NCI-H510A treated with DMSO at 0.1 percent for 48 hours (cell line): ENCODE data around the gene BRIP1.
"Not testable (repeated sequence)": the region's sequence is repeated elsewhere in the genome, so short reads cannot be mapped to it uniquely, and the experiment has no call there.

Experiments used
- DNase-seq: peaks from one replicate; lab custom pipeline; 2025; lab: John Stamatoyannopoulos, UW

Gene BRIP1

GRCh38 chr17:61695779-61696337 lies 167.5 kb downstream of the BRIP1 start:
- no peak for DNase-seq

- no peak for DNase-seq
Observed at GRCh38 chr17:61694095-61694494, 169.2 kb downstream of the BRIP1 start.

GRCh38 chr17:61689610-61690180 lies 173.6 kb downstream of the BRIP1 start:
- no peak for DNase-seq

- no peak for DNase-seq
Observed at GRCh38 chr17:61687769-61688168, 175.6 kb downstream of the BRIP1 start.

- DNase-seq = no peak
Observed at GRCh38 chr17:61686113-61686512, 177.2 kb downstream of the BRIP1 start.

- no peak for DNase-seq
Observed at GRCh38 chr17:61684818-61685217, 178.5 kb downstream of the BRIP1 start.

GRCh38 chr17:61684172-61684571 lies 179.2 kb downstream of the BRIP1 start:
- DNase-seq = no peak

- no peak for DNase-seq
Observed at GRCh38 chr17:61683466-61683865, 179.9 kb downstream of the BRIP1 start.

GRCh38 chr17:61680921-61681320 lies 182.4 kb downstream of the BRIP1 start:
- DNase-seq = no peak

- DNase-seq = no peak
Observed at GRCh38 chr17:61678339-61678738, 185.0 kb downstream of the BRIP1 start.

GRCh38 chr17:61677150-61677811 lies 186.0 kb downstream of the BRIP1 start:
- DNase-seq = not testable (repeated sequence)

GRCh38 chr17:61676522-61676921 lies 186.8 kb downstream of the BRIP1 start:
- not testable (repeated sequence) for DNase-seq

GRCh38 chr17:61674609-61675008 lies 188.7 kb downstream of the BRIP1 start:
- DNase-seq = not testable (repeated sequence)

GRCh38 chr17:61673019-61673897 lies 190.1 kb downstream of the BRIP1 start:
- not testable (repeated sequence) for DNase-seq

GRCh38 chr17:61672140-61672539 lies 191.2 kb downstream of the BRIP1 start:
- no peak for DNase-seq

GRCh38 chr17:61670691-61671090 lies 192.6 kb downstream of the BRIP1 start:
- no peak for DNase-seq

- no peak for DNase-seq
Observed at GRCh38 chr17:61669522-61669921, 193.8 kb downstream of the BRIP1 start.

GRCh38 chr17:61668486-61668885 lies 194.8 kb downstream of the BRIP1 start:
- DNase-seq = no peak

- DNase-seq = not testable (repeated sequence)
Observed at GRCh38 chr17:61666406-61667088, 196.8 kb downstream of the BRIP1 start.

- DNase-seq = no peak
Observed at GRCh38 chr17:61663310-61663709, 200.0 kb downstream of the BRIP1 start.

- DNase-seq = no peak
Observed at GRCh38 chr17:61662741-61663140, 200.6 kb downstream of the BRIP1 start.

GRCh38 chr17:61662186-61662585 lies 201.1 kb downstream of the BRIP1 start:
- DNase-seq = no peak
